Fibroblast of lung (primary cell): ENCODE results near the gene CLP1.

Experiments used
- EZH2 ChIP-seq: IDR thresholded peaks from 2 replicates; pipeline ENCODE4 v1.5.1; 2012; ENCODE audit warnings: low read length, control low read depth, mild to moderate bottlenecking; ENCODE audit errors: missing control alignments
- TF ChIP-seq, protein P1 (sequence below), 2 donors: IDR thresholded peaks in 1 of 2; conservative IDR thresholded peaks in 1 of 2; 1 replicate in 1 of 2; 2 replicates in 1 of 2; pipeline ENCODE4 v1.5.1; 2011 to 2012; ENCODE audit warnings: low read length in 2 of 2, control low read depth in 1 of 2, inconsistent platforms in 1 of 2, low read depth in 1 of 2, mild to moderate bottlenecking in 1 of 2

DNA sequence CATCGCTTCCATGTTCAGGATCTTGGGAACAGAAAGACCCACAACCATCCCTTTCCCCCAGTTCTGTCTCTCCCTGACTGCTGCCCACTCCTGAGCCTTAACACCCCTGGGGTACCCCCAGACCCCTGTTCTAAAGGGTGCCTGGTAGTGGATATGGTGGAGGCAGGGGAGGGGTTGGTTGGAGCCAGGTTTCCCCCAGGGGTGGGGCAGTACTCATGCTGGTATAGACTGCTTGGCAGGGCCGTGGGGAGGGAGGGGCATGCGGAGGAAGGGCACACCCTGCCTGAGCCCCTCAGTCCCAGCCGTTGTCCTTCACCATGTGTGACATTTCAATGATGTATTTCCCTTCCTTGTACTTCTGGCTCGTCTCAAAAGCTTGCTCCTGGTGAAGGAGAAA is 11.9 kb upstream of the CLP1 start:
- TF ChIP-seq, protein P1, sequence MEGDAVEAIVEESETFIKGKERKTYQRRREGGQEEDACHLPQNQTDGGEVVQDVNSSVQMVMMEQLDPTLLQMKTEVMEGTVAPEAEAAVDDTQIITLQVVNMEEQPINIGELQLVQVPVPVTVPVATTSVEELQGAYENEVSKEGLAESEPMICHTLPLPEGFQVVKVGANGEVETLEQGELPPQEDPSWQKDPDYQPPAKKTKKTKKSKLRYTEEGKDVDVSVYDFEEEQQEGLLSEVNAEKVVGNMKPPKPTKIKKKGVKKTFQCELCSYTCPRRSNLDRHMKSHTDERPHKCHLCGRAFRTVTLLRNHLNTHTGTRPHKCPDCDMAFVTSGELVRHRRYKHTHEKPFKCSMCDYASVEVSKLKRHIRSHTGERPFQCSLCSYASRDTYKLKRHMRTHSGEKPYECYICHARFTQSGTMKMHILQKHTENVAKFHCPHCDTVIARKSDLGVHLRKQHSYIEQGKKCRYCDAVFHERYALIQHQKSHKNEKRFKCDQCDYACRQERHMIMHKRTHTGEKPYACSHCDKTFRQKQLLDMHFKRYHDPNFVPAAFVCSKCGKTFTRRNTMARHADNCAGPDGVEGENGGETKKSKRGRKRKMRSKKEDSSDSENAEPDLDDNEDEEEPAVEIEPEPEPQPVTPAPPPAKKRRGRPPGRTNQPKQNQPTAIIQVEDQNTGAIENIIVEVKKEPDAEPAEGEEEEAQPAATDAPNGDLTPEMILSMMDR (conservative IDR thresholded peaks at IDR 0.05 in 1 of 2, IDR thresholded peaks at IDR 0.05 in 1 of 2; ENCODE audit: low read depth in 1 of 2, low read length in 2 of 2), result no peak
- TF ChIP-seq EZH2, result no peak
